Muscle of leg (tissue), 11 donors: ENCODE results near the gene ATG2B. TPM values are rescaled to one million over a fixed set of nuclear protein-coding genes. Genes with fewer than 3 reads are reported as not detected.
"Not testable (repeated sequence)": the region's sequence is repeated elsewhere in the genome, so short reads cannot be mapped to it uniquely, and the experiment has no call there.

ENCODE experiments used
- DNase-seq: peaks from one replicate; pipeline ENCODE4 v3.0.0; 2013
- H3K27ac ChIP-seq: one replicate; pipeline ENCODE4 v1.5.1; 2013; ENCODE audit warnings: mild to moderate bottlenecking, low read length, control low read depth
- H3K27me3 ChIP-seq: one replicate; pipeline ENCODE4 v1.6.1; 2013; ENCODE audit warnings: low read length; ENCODE audit not compliant: control insufficient read depth, insufficient read depth
- H3K36me3 ChIP-seq: one replicate; pipeline ENCODE4 v1.6.1; 2013; ENCODE audit warnings: low read length; ENCODE audit not compliant: control insufficient read depth, insufficient read depth
- H3K4me1 ChIP-seq: one replicate; pipeline ENCODE4 v1.6.1; 2013; ENCODE audit warnings: low read length; ENCODE audit not compliant: control insufficient read depth, insufficient read depth
- H3K4me3 ChIP-seq: one replicate; pipeline ENCODE4 v1.5.1; 2013; ENCODE audit warnings: low read length, control low read depth
- H3K9me3 ChIP-seq: replicated peaks from 2 replicates; pipeline ENCODE4 v1.6.1; 2013; ENCODE audit warnings: low read depth, low read length; ENCODE audit not compliant: control insufficient read depth
- WGBS: methylation state at CpG from one replicate; pipeline ENCODE4 v1.1.5; 2013; ENCODE audit warnings: missing lambda C conversion rate; ENCODE audit not compliant: insufficient coverage; 5-methylcytosine and 5-hydroxymethylcytosine counted together
- polyA plus RNA-seq, 8 donors: library from polyadenylated mRNA; unstranded; fragments of 120-200 nt; gene quantifications; one replicate each; pipeline versions ENCODE4 v1.2.1 to v1.2.3, GENCODE V29; 2013; ENCODE audit warnings: inconsistent platforms in 1 of 8, low replicate concordance in 1 of 8; ENCODE audit not compliant: insufficient read length in 8 of 8, insufficient read depth in 1 of 8
- total RNA-seq: library from RNA; stranded (reverse); fragments of 120-200 nt; gene quantifications from one replicate; pipeline ENCODE4 v1.2.4, GENCODE V29; 2013

The ATG2B gene
- total and polyA plus RNA-seq, 9 donors, result 12.5 to 17.8 (median 14.5) TPM

DNA sequence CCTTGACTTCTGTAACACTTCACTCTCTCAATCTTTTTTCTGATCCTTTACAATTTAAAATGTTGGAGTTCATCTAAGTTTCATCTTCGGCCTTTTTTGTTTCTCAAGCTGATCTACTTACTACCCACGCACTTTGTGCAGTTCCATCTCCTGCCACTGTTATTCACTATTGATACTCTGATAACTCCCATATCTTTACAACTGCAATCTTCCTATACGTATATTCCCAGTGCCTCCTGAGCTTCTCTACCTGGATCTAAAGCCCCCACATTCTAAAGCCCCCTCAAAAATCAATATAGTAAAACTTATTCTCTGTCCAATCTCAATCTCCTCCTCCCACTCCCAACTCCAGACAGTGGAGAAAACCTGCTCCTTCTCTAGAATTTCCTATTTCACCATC is 5.9 kb downstream of the ATG2B start:
- DNase-seq, result no peak
- peaks cover 6% of the 10 kb centered on the region for H3K4me1 ChIP-seq
- no peak overlapping the region for H3K27ac ChIP-seq
- H3K36me3 ChIP-seq, result no peaks in the 10 kb centered on the region
- H3K9me3 ChIP-seq, result no peaks in the 10 kb centered on the region
- H3K4me3 ChIP-seq, result no peak overlapping the region
- WGBS, result 82% methylated on average over 3 of the region's 3 CpGs
- no peaks in the 10 kb centered on the region for H3K27me3 ChIP-seq

GRCh38 chr14:96354246-96354645 is 8.9 kb downstream of the ATG2B start:
- H3K27me3 ChIP-seq, result no peaks in the 10 kb centered on the region
- no peak overlapping the region for H3K4me3 ChIP-seq
- H3K9me3 ChIP-seq, result no peaks in the 10 kb centered on the region
- no peaks in the 10 kb centered on the region for H3K36me3 ChIP-seq
- no peak for DNase-seq
- no peak overlapping the region for H3K27ac ChIP-seq
- H3K4me1 ChIP-seq, result no peaks in the 10 kb centered on the region
- WGBS, result no CpG with 5 or more reads among the region's 4 CpGs

GRCh38 chr14:96352708-96353107 is 10.4 kb downstream of the ATG2B start:
- Histone ChIP-seq H3K4me3 (no peak overlapping the region), H3K27ac (no peak overlapping the region), H3K9me3 (no peaks in the 10 kb centered on the region), H3K27me3 (no peaks in the 10 kb centered on the region), H3K36me3 (no peaks in the 10 kb centered on the region), H3K4me1 (no peaks in the 10 kb centered on the region)
- DNase-seq, result no peak
- no CpG with 5 or more reads among the region's 2 CpGs for WGBS

DNA sequence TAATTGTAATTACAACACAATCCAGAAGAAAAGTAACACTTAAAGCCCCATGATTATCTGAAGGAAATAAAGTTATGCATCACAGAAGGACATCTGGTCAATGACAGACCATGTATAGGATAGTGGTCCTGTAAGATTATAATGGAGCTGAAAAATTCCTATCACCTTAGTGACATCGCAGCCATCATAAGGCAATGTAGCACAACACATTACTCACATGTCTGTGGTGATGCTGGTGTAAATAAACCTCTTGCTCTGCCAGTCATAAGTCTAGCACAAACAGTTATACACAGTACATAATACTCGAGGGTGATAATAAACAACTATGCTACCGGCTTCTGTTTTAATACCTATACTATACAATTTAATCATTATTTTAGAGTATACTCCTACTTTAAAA is 11.2 kb downstream of the ATG2B start:
- H3K4me3 ChIP-seq, result no peak overlapping the region
- H3K4me1 ChIP-seq, result no peaks in the 10 kb centered on the region
- H3K27me3 ChIP-seq, result no peaks in the 10 kb centered on the region
- no CpG with 5 or more reads among the region's 3 CpGs for WGBS
- no peaks in the 10 kb centered on the region for H3K36me3 ChIP-seq
- H3K27ac ChIP-seq, result no peak overlapping the region
- no peaks in the 10 kb centered on the region for H3K9me3 ChIP-seq
- DNase-seq, result no peak

DNA sequence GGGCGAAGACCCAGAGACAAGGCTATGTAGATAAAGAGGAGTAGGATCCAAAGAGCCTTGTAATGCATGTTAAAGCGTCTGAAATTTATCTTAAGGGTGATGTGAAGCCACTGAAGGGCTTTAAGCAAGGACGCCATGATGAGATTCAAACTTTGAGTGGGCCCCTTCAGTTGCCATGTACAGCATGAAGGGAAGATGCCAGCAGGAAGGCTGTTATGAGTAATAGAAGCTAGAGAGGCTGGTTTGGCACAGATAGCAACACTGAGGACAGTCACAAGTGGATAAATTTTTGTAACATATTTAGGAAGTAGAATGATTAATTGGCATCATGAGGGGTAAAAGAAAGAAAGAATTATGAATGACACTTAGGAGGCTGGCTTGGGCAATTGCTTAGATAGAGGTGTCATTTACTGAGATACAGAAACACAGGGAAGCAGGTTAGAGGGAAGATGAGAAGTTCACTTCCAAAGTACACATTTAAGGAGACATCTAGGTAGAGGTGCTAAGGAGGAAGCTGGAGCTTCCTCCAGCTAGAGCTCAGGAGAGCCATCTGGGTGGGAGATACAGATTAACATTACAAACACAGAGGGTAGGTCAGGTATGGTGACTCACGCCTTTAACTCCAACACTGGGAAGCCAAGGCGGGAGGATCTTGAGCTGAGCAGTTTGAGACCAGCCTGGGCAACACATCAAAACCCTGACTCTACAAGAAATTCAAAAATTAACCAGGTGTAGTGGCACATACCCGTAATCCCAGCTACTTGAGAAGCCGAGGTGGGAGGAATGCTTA is 13.7 kb downstream of the ATG2B start:
- Histone ChIP-seq H3K9me3 (no peaks in the 10 kb centered on the region), H3K36me3 (no peaks in the 10 kb centered on the region), H3K4me3 (no peak overlapping the region), H3K27me3 (no peaks in the 10 kb centered on the region), H3K4me1 (no peaks in the 10 kb centered on the region), H3K27ac (no peak overlapping the region)
- 90% methylated on average over 5 of the region's 7 CpGs for WGBS
- no peak for DNase-seq

DNA sequence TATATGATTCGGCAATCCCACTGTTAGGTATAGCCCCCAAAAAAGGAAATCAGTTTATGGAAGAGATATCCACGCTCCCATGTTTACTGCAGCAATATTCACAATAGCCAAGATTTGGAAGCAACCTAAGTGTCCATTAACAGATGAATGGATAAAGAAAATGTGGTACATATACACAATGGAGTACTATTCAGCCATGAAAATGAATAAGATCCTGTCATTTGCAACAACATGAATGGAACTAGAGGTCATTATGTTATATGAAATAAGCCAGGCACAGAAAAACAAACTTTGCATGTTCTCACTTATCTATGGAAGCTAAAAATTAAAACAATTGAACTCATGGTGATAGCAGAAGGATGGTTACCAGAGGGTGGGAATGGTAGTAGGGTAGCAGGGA is 15.2 kb downstream of the ATG2B start:
- H3K27ac ChIP-seq, H3K27me3 ChIP-seq, H3K9me3 ChIP-seq, H3K4me1 ChIP-seq, DNase-seq, H3K36me3 ChIP-seq, H3K4me3 ChIP-seq: not testable (repeated sequence)
- whole genome bisulfite sequencing, result no CpG with 5 or more reads among the region's 2 CpGs

DNA sequence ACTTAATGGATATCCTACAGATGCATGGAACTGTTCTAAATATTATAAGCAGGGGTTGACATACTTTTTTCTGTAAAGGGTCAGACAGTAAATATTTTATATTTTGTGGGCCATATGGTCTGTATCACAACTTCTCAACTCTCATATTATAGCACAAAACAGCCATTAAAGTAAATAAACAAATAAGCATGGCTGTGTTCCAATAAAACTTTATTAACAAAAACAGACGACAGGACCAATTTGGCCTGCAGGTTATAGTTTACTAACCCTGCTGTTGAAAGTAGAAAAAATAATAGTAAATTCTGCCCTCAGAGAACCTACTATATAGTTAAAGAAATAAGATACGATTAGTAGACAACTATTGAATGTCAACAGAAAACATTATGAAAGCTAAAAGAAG is 17.5 kb downstream of the ATG2B start:
- no CpG with 5 or more reads among the region's 2 CpGs for WGBS
- no peak for DNase-seq
- no peak overlapping the region for H3K4me3 ChIP-seq
- no peaks in the 10 kb centered on the region for H3K4me1 ChIP-seq
- H3K9me3 ChIP-seq, result no peaks in the 10 kb centered on the region
- H3K27me3 ChIP-seq, result no peaks in the 10 kb centered on the region
- no peak overlapping the region for H3K27ac ChIP-seq
- peaks cover 6% of the 10 kb centered on the region for H3K36me3 ChIP-seq

GRCh38 chr14:96341323-96341722 is 21.8 kb downstream of the ATG2B start:
- no CpG with 5 or more reads among the region's 3 CpGs for WGBS
- peaks cover 3% of the 10 kb centered on the region for H3K9me3 ChIP-seq
- H3K27me3 ChIP-seq, result no peaks in the 10 kb centered on the region
- H3K27ac ChIP-seq, result no peak overlapping the region
- H3K4me3 ChIP-seq, result no peak overlapping the region
- DNase-seq, result no peak
- peaks cover 12% of the 10 kb centered on the region for H3K36me3 ChIP-seq
- H3K4me1 ChIP-seq, result no peaks in the 10 kb centered on the region

GRCh38 chr14:96338551-96338950 is 24.6 kb downstream of the ATG2B start:
- Histone ChIP-seq H3K4me1 (no peaks in the 10 kb centered on the region), H3K4me3 (no peak overlapping the region), H3K36me3 (peaks cover 16% of the 10 kb centered on the region), H3K27ac (no peak overlapping the region), H3K27me3 (no peaks in the 10 kb centered on the region), H3K9me3 (peaks cover 3% of the 10 kb centered on the region)
- no peak for DNase-seq
- no CpG with 5 or more reads among the region's 1 CpG for WGBS

- 100% methylated on average over 4 of the region's 7 CpGs for WGBS
- no peak for DNase-seq
- no peaks in the 10 kb centered on the region for H3K4me1 ChIP-seq
- H3K27ac ChIP-seq, result no peak overlapping the region
- peaks cover 15% of the 10 kb centered on the region for H3K36me3 ChIP-seq
- no peaks in the 10 kb centered on the region for H3K27me3 ChIP-seq
- no peaks in the 10 kb centered on the region for H3K9me3 ChIP-seq
- no peak overlapping the region for H3K4me3 ChIP-seq
Measured at GRCh38 chr14:96324219-96324618, 38.9 kb downstream of the ATG2B start.

DNA sequence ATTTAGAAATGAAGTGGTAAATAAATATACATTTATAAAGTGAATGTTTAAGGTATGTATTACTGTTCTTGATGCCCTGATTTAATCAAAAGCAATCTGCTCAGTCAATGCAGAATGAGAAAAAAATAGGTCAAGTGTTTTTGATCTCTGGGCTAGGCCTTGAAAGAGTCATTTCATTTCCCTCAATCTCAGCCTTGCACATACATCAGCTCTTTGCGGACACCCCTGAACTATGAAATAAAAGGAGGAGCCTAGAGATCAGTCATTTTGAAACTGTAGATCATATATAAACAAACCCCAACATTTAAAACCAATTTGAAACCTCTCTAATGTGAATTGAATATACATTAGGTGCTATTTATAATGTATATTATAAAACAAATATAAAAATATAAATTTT is 42.5 kb downstream of the ATG2B start:
- no peak for DNase-seq
- Histone ChIP-seq H3K27ac (no peak overlapping the region), H3K27me3 (no peaks in the 10 kb centered on the region), H3K36me3 (peaks cover 13% of the 10 kb centered on the region), H3K9me3 (no peaks in the 10 kb centered on the region), H3K4me3 (no peak overlapping the region), H3K4me1 (no peaks in the 10 kb centered on the region)
- WGBS, result no CpG with 5 or more reads among the region's 1 CpG
